ENCODE data around the gene TNFAIP8L1.

TNFAIP8L1 gene

DNA sequence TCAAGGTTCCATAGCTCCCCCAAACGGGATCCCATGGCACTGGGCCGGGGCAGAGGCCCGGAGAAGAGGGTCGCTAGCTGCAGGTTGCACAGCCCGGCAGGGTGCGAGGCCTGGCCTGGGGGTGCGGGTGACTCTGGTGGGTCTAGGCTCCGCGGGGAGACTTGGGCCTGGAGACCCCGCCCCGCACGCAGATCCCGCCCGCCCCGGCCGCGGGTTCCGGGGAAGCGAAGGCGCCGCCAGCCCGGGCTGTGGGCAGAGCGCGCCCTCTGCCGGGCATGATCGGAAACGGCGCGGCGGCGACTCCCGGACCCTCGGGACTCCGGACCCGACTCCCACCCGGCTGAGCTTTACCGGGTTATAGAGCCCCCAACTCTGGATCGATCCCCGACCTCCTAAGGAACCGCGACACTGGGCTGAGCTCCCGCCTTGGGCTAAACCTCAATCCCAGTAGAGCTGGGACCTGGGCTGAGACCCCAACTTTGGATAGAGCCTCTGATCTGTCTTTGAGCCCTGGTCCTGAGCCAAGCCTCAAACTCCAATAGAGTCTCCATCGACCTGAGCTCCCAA is 3.1 kb upstream of the TNFAIP8L1 start:
- POLR2A ChIA-PET, result no interaction called here
- DNase-seq (ENCODE audit: low read depth, low spot score), result no peak
- CTCF ChIA-PET, result interaction anchor here (0.7 to 3.4 kb wide), 46 partner anchors 9 to 371 kb away, joined by 3 to 143 read pairs (median 8); partner anchors contain the start of genes HDGFL2, LRG1, MYDGF and PLIN4
- H3K4me3 ChIP-seq (ENCODE audit: low read depth, low read length), result peak overlapping the region; percentile 58
- peak; percentile 89 for TF ChIP-seq CTCF (IDR thresholded peaks at IDR 0.05; ENCODE audit: insufficient read depth, low read length, missing control alignments)

DNA sequence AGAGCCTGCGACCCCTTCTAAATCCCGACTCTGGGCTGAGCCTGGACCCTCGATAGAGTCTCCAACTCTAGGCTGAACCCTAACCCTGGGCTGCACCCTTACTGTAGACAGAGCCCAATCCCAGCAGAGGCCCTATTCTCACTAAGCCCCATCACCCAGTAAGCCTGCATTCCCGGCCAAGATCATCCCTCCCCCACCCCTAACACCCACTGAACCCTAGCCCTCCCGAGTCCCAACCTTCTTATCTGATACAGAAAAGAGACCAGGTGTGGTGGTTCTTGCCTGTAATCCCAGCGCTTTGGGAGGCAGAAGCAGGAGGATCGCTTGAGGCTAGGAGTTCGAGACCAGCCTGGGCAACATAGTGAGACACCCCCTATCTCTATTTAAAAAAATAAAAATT is 2.6 kb upstream of the TNFAIP8L1 start:
- DNase-seq (ENCODE audit: low read depth, low spot score), result no peak
- TF ChIP-seq CTCF (IDR thresholded peaks at IDR 0.05; ENCODE audit: insufficient read depth, low read length, missing control alignments), result no peak
- no peak overlapping the region; the same call in 1 of the 2 replicates for H3K4me3 ChIP-seq (ENCODE audit: low read depth, low read length)
- POLR2A ChIA-PET, result no interaction called here
- CTCF ChIA-PET, result interaction anchor here (0.7 to 3.4 kb wide), 45 partner anchors 9 to 372 kb away, joined by 3 to 143 read pairs (median 9); partner anchors contain the start of genes HDGFL2, LRG1, MYDGF and PLIN4

DNA sequence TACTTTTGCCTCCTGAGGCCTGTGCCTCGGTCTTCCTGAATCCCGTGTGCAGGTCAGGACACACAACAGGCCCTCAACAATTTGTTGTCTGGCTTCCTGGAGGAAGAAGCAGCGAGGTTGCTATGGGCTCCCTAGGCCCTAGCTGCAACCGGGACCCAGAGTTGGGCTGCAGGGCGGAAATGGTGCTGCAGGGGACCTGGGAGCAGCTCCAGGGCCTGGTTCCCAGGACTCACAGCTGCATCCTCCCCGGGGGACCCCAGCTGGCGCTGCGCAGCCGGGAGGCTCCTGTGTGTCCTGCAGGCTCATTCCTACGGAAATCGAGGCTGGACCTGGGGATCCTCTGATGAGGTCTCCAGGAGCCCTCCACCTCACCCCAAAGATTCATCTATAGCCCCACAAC is 999 bp upstream of the TNFAIP8L1 start:
- TF ChIP-seq CTCF (IDR thresholded peaks at IDR 0.05; ENCODE audit: insufficient read depth, low read length, missing control alignments), result no peak
- no peak overlapping the region for H3K4me3 ChIP-seq (ENCODE audit: low read depth, low read length)
- no peak for DNase-seq (ENCODE audit: low read depth, low spot score)
- ChIA-PET POLR2A (no interaction called here), CTCF (interaction anchor here (0.9 to 3.4 kb wide), 8 partner anchors 41 to 115 kb away, joined by 3 to 143 read pairs (median 14); partner anchors contain the start of gene SEMA6B)

DNA sequence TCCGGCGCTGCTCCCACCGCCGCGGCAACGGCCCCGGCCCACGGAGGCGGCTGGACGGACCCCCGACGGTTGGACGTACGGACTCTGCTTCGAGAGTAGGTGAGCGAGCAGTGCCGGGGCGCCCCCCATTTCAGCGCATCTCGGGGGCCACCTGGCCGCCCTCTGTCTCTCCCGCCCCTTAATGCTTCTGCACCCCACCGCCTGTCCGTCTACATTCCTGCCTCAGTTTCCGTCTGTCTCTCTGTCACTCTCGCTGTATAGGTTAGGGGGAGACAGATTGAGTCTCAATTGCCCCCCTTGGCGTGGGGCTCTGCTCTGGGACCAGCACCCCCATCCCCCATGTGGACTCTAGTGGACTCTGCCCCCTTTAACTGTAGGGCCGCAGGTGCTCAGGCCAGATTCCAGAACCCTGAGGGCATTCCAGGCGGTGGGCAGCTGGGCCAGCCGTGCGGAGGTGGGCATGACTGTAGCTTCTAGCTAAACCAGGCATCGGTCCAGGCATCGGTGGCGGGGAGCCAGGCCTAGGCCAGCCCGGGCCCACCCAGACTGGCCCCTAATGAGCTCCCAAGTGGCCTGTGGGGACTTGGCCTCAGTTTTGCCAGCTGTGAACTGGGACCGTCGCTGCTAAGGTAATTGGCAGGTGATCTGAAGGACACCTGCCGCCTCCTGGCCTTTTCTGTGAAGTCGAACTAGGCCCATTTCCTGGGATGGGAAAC is 373 bp downstream of the TNFAIP8L1 start:
- TF ChIP-seq CTCF (IDR thresholded peaks at IDR 0.05; ENCODE audit: insufficient read depth, low read length, missing control alignments), result no peak
- ChIA-PET CTCF (interaction anchor here (0.8 to 2.1 kb wide), 3 partner anchors 9 to 73 kb away, joined by 3 to 8 read pairs (median 3); no protein-coding TSS in a partner anchor), POLR2A (no interaction called here)
- DNase-seq (ENCODE audit: low read depth, low spot score), result no peak
- H3K4me3 ChIP-seq (ENCODE audit: low read depth, low read length), result peak overlapping the region; percentile 78

- no peak for DNase-seq (ENCODE audit: low read depth, low spot score)
- ChIA-PET POLR2A (no interaction called here), CTCF (interaction anchor here (0.8 to 2.1 kb wide), 4 partner anchors 9 to 74 kb away, joined by 3 to 8 read pairs (median 4); no protein-coding TSS in a partner anchor)
- peak overlapping the region; percentile 78 for H3K4me3 ChIP-seq (ENCODE audit: low read depth, low read length)
- TF ChIP-seq CTCF (IDR thresholded peaks at IDR 0.05; ENCODE audit: insufficient read depth, low read length, missing control alignments), result no peak
Observed at GRCh38 chr19:4640247-4641000, 1.1 kb downstream of the TNFAIP8L1 start.

All from AG04449 (cell line).